ENCODE data around the gene ARMCX4.

The ARMCX4 gene

DNA sequence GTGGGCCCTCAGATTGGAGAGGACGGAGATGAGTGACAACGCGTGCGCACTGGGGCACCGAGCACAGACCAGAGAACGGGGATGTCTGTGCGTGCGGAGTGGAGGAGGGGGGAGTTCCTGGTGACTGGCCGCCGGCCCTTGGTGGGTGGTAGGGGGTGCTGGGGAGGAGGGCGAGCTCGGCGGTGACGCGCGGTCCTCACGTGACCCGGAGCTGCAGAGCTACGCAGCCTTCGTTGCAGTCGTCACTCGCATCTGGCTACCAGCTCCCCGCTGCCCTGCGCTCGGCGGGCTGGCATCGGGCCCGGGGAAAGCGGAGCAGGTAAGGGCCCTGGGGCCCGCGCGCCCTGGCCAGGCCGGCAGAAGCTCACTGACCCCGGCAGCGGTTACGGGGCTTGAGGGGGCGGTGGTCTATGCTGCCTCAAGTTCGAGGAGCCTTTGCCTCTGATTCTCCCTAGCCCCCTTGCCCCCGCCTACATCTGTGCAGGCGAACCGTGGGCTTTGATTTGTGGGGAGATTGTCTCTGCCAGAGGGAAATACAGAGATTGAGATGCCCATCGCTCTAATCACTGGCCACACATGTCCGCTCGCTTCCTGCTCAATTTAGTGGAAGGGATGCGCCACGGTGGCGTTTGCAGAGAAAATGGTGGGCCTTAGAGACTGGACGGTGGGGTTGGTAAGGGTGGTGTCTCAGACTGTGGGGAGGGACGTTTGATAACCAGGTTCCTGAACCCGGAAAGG is at the start of gene ARMCX4:
TSS of gene ARMCX4 (plus strand) at position 245 of the 738 bp plus-strand sequence. CDS start 3,134 bp downstream, outside the sequence.
- Histone ChIP-seq H3K9me3 (ENCODE audit: control insufficient read depth, low read length) (no peaks in the 10 kb centered on the region), H3K4me3 (ENCODE audit: low read length) (no peak within 1 kb of the TSS), H3K4me1 (ENCODE audit: control insufficient read depth, insufficient read depth, low read length) (no peaks in the 10 kb centered on the region), H3K9ac (ENCODE audit: low read length) (peak within 1 kb of the TSS; percentile 47), H3K27me3 (ENCODE audit: control insufficient read depth, insufficient read depth, low read length) (no peaks in the 10 kb centered on the region), H3K36me3 (ENCODE audit: control insufficient read depth, insufficient read depth, low read length) (no peaks in the 10 kb centered on the region)

DNA sequence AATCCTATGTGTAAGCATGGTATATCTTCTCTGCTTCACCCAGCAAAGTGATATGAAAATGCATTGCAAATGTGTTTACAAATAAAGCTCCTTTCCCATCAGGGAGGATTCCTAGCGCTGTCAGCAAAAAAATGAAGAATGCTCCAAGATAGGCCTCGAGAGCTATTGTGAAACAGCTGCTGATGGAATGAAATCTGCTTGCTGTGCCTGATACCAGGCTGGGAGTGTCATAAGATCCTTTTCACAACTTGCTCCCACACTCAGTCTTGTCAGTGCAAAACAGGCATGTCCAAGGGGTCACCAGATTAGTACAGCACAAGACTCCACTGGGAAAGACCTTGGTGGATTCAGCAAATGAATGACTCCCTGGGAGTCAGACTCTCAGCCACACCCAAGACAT is 43.2 kb upstream of the ARMCX4 start:
- Histone ChIP-seq H3K9ac (ENCODE audit: low read length) (no peak overlapping the region), H3K27me3 (ENCODE audit: control insufficient read depth, insufficient read depth, low read length) (no peaks in the 10 kb centered on the region), H3K9me3 (ENCODE audit: control insufficient read depth, low read length) (no peaks in the 10 kb centered on the region), H3K4me1 (ENCODE audit: control insufficient read depth, insufficient read depth, low read length) (no peaks in the 10 kb centered on the region), H3K4me3 (ENCODE audit: low read length) (no peak overlapping the region), H3K36me3 (ENCODE audit: control insufficient read depth, insufficient read depth, low read length) (no peaks in the 10 kb centered on the region)

DNA sequence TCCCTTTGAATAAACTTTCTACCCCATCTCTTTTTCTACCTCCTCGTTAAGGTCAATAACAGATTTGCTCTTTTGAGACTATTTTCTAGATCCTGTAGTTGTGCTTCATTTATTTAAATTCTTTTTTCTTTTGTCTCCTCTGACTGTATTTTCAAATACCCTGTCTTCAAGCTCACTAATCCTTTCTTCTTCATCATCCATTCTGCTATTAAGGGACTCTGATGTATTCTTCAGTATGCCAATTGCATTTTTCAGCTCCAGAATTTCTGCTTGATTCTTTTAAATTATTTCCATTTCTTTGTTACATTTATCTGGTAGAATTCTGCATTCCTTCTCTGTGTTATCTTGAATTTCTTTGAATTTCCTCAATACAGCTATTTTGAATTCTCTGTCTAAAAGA is 36.0 kb upstream of the ARMCX4 start:
- H3K4me1 ChIP-seq (ENCODE audit: control insufficient read depth, insufficient read depth, low read length): no peaks in the 10 kb centered on the region

GRCh38 chrX:101450085-101450484 is 35.2 kb upstream of the ARMCX4 start:
- Histone ChIP-seq H3K9ac (ENCODE audit: low read length) (no peak overlapping the region), H3K4me3 (ENCODE audit: low read length) (no peak overlapping the region), H3K27me3 (ENCODE audit: control insufficient read depth, insufficient read depth, low read length) (no peaks in the 10 kb centered on the region), H3K4me1 (ENCODE audit: control insufficient read depth, insufficient read depth, low read length) (no peaks in the 10 kb centered on the region), H3K9me3 (ENCODE audit: control insufficient read depth, low read length) (no peaks in the 10 kb centered on the region), H3K36me3 (ENCODE audit: control insufficient read depth, insufficient read depth, low read length) (no peaks in the 10 kb centered on the region)

More for the DNA sequence above, 36.0 kb upstream of the ARMCX4 start:
- Histone ChIP-seq H3K9me3 (ENCODE audit: control insufficient read depth, low read length) (no peaks in the 10 kb centered on the region), H3K27me3 (ENCODE audit: control insufficient read depth, insufficient read depth, low read length) (no peaks in the 10 kb centered on the region), H3K36me3 (ENCODE audit: control insufficient read depth, insufficient read depth, low read length) (no peaks in the 10 kb centered on the region), H3K4me3 (ENCODE audit: low read length) (no peak overlapping the region), H3K9ac (ENCODE audit: low read length) (no peak overlapping the region)

- no peaks in the 10 kb centered on the region for H3K36me3 ChIP-seq (ENCODE audit: control insufficient read depth, insufficient read depth, low read length)
- no peaks in the 10 kb centered on the region for H3K9me3 ChIP-seq (ENCODE audit: control insufficient read depth, low read length)
- H3K27me3 ChIP-seq (ENCODE audit: control insufficient read depth, insufficient read depth, low read length): no peaks in the 10 kb centered on the region
- no peak overlapping the region for H3K4me3 ChIP-seq (ENCODE audit: low read length)
- H3K4me1 ChIP-seq (ENCODE audit: control insufficient read depth, insufficient read depth, low read length): no peaks in the 10 kb centered on the region
- no peak overlapping the region for H3K9ac ChIP-seq (ENCODE audit: low read length)
These were observed 34.3 kb upstream of the ARMCX4 start for GRCh38 chrX:101450961-101451360.

DNA sequence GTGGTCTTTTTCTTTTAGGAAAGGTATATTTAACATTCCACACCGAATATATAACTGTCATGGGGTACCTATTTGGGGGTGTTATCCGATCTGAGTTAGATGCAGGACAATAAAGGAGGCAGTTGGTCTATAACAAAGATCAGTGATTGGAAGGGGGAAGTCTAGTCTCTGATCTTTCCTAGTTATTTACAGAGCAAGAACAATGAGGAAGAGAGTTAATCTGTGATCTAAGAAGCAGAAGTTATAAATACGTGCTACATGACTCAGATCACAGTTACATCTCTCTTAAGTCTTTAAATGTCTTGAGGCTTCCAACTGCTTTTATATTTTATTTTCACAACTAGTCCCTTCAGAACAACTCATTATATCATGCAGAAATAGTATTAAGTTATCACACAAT is 33.2 kb upstream of the ARMCX4 start:
- Histone ChIP-seq H3K36me3 (ENCODE audit: control insufficient read depth, insufficient read depth, low read length) (no peaks in the 10 kb centered on the region), H3K9me3 (ENCODE audit: control insufficient read depth, low read length) (no peaks in the 10 kb centered on the region), H3K4me3 (ENCODE audit: low read length) (no peak overlapping the region), H3K9ac (ENCODE audit: low read length) (no peak overlapping the region), H3K4me1 (ENCODE audit: control insufficient read depth, insufficient read depth, low read length) (no peaks in the 10 kb centered on the region), H3K27me3 (ENCODE audit: control insufficient read depth, insufficient read depth, low read length) (no peaks in the 10 kb centered on the region)

- Histone ChIP-seq H3K4me1 (ENCODE audit: control insufficient read depth, insufficient read depth, low read length) (no peaks in the 10 kb centered on the region), H3K27me3 (ENCODE audit: control insufficient read depth, insufficient read depth, low read length) (no peaks in the 10 kb centered on the region), H3K9me3 (ENCODE audit: control insufficient read depth, low read length) (no peaks in the 10 kb centered on the region), H3K36me3 (ENCODE audit: control insufficient read depth, insufficient read depth, low read length) (no peaks in the 10 kb centered on the region), H3K4me3 (ENCODE audit: low read length) (no peak overlapping the region), H3K9ac (ENCODE audit: low read length) (no peak overlapping the region)
These were observed 24.6 kb upstream of the ARMCX4 start for GRCh38 chrX:101460669-101461068.

DNA sequence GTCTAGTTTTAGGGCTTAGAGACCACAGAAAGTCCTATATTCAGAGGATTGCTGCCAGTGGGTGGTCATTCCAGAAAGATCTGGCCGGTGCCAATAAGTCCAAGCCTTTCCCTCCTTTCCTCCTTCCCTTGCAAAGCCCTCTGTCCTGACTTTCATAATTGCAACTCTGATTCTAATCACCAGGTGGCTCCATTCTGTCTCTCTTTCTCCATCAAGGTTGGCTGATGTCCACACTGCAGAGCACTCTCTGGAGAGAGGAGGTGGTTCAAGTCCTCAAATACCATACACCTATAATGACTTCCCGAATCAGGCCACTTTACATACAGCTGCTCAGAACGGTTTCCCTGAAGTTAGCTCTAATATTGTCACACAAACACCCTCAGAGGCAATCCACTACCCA is 22.4 kb upstream of the ARMCX4 start:
- Histone ChIP-seq H3K9ac (ENCODE audit: low read length) (no peak overlapping the region), H3K27me3 (ENCODE audit: control insufficient read depth, insufficient read depth, low read length) (no peaks in the 10 kb centered on the region), H3K4me3 (ENCODE audit: low read length) (no peak overlapping the region), H3K9me3 (ENCODE audit: control insufficient read depth, low read length) (no peaks in the 10 kb centered on the region), H3K4me1 (ENCODE audit: control insufficient read depth, insufficient read depth, low read length) (no peaks in the 10 kb centered on the region), H3K36me3 (ENCODE audit: control insufficient read depth, insufficient read depth, low read length) (no peaks in the 10 kb centered on the region)

DNA sequence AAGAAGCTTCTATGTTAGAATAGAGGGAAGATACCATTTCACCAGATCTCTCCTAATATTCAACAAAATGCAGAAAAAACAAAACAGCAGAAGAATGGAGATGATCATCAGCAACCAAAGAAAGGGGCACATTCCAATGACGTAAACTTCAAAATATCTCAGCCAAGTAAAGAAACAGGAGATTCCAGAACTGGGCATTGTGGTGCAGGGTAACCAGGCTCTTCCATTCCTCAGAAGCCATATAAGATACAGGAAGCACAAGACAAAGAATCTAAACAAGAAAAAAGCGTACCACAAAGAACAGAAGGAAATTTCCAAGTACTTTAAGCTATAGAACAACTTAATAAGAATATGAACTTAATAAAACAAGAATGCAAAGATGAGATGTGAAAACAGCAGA is 6.9 kb upstream of the ARMCX4 start:
- no peaks in the 10 kb centered on the region for H3K4me1 ChIP-seq (ENCODE audit: control insufficient read depth, insufficient read depth, low read length)
- H3K9me3 ChIP-seq (ENCODE audit: control insufficient read depth, low read length): no peaks in the 10 kb centered on the region
- no peaks in the 10 kb centered on the region for H3K36me3 ChIP-seq (ENCODE audit: control insufficient read depth, insufficient read depth, low read length)
- no peak overlapping the region for H3K9ac ChIP-seq (ENCODE audit: low read length)
- no peak overlapping the region for H3K4me3 ChIP-seq (ENCODE audit: low read length)
- H3K27me3 ChIP-seq (ENCODE audit: control insufficient read depth, insufficient read depth, low read length): no peaks in the 10 kb centered on the region

DNA sequence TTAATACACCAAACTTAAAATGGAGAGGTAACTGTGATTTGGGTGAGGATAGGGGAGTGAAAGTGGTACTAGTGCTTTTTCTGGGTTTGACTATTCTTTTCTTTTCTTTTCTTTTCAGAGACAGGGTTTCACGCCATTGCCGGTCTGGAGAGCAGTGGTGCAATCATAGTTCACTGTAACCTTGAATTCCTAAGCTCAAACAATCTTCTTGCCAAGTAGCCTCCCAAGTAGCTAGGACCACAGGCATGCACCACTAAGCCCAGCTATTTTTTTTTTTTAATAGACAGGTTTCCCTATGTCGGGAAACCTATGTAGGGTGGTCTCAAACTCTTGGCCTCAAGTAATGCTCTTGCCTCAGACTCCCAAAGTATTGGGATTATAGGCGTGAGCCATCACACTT is 3.0 kb upstream of the ARMCX4 start:
- Histone ChIP-seq H3K27me3 (ENCODE audit: control insufficient read depth, insufficient read depth, low read length) (no peaks in the 10 kb centered on the region), H3K9ac (ENCODE audit: low read length) (no peak overlapping the region), H3K9me3 (ENCODE audit: control insufficient read depth, low read length) (no peaks in the 10 kb centered on the region), H3K4me3 (ENCODE audit: low read length) (no peak overlapping the region), H3K4me1 (ENCODE audit: control insufficient read depth, insufficient read depth, low read length) (no peaks in the 10 kb centered on the region), H3K36me3 (ENCODE audit: control insufficient read depth, insufficient read depth, low read length) (no peaks in the 10 kb centered on the region)

- Histone ChIP-seq H3K4me3 (ENCODE audit: low read length) (no peak overlapping the region), H3K9ac (ENCODE audit: low read length) (no peak overlapping the region), H3K27me3 (ENCODE audit: control insufficient read depth, insufficient read depth, low read length) (no peaks in the 10 kb centered on the region), H3K9me3 (ENCODE audit: control insufficient read depth, low read length) (no peaks in the 10 kb centered on the region), H3K36me3 (ENCODE audit: control insufficient read depth, insufficient read depth, low read length) (no peaks in the 10 kb centered on the region), H3K4me1 (ENCODE audit: control insufficient read depth, insufficient read depth, low read length) (no peaks in the 10 kb centered on the region)
These were observed 1.6 kb upstream of the ARMCX4 start for GRCh38 chrX:101483705-101484104.

DNA sequence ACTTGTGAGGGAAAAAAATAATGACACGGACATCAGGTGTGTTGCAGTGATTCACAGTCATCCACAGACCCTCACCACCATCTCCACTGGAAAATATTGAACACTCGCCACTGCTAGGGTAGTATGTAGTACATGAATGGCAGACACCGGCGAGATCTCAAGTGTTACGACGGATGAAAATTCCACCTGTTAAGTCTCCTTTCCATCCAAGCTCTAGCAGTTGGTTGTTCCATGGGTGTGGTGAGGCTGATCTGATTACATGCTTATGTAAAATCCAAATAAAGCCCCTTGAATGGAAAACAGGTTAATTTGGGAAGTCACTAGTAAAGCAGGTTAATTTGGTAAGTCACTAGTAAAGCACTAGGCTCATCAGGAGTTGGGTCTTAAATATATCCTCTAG is 1.1 kb upstream of the ARMCX4 start:
- Histone ChIP-seq H3K36me3 (ENCODE audit: control insufficient read depth, insufficient read depth, low read length) (no peaks in the 10 kb centered on the region), H3K9ac (ENCODE audit: low read length) (no peak overlapping the region), H3K4me3 (ENCODE audit: low read length) (no peak overlapping the region), H3K4me1 (ENCODE audit: control insufficient read depth, insufficient read depth, low read length) (no peaks in the 10 kb centered on the region), H3K9me3 (ENCODE audit: control insufficient read depth, low read length) (no peaks in the 10 kb centered on the region), H3K27me3 (ENCODE audit: control insufficient read depth, insufficient read depth, low read length) (no peaks in the 10 kb centered on the region)

DNA sequence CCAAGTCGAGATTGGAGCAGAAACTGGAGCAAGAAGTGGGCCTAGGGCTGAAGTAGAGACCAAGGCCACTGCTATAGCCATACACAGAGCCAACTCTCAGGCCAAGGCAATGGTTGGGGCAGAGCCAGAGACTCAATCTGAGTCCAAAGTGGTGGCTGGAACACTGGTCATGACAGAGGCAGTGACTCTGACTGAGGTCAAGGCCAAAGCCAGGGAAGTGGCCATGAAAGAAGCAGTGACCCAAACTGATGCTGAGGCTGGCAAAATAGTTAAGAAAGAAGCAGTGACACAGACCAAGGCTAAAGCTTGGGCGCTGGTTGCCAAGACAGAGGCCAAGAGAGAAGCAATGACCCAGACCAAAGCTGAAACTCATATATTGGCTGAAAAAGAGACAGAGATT is 3.5 kb downstream of the ARMCX4 start:
- no peaks in the 10 kb centered on the region for H3K4me1 ChIP-seq (ENCODE audit: control insufficient read depth, insufficient read depth, low read length)
- H3K9me3 ChIP-seq (ENCODE audit: control insufficient read depth, low read length): no peaks in the 10 kb centered on the region
- H3K4me3 ChIP-seq (ENCODE audit: low read length): no peak overlapping the region
- no peaks in the 10 kb centered on the region for H3K36me3 ChIP-seq (ENCODE audit: control insufficient read depth, insufficient read depth, low read length)
- H3K9ac ChIP-seq (ENCODE audit: low read length): no peak overlapping the region
- H3K27me3 ChIP-seq (ENCODE audit: control insufficient read depth, insufficient read depth, low read length): no peaks in the 10 kb centered on the region
